Colonic mucosa (tissue), 4 donors: ENCODE data around the gene SPTBN1. TPM values are rescaled to one million over a fixed set of nuclear protein-coding genes. Genes with fewer than 3 reads are reported as not detected.

Experiments
- DNase-seq: peaks from one replicate; pipeline ENCODE4 v3.0.0-alpha.2; 2020
- H3K27ac ChIP-seq: fragments of 200-600 bp; one replicate; pipeline ENCODE4 v1.8.0; 2021
- H3K27me3 ChIP-seq: fragments of 200-600 bp; one replicate; pipeline ENCODE4 v1.8.0; 2021
- H3K36me3 ChIP-seq: fragments of 200-600 bp; one replicate; pipeline ENCODE4 v1.8.0; 2021
- H3K4me1 ChIP-seq: fragments of 200-600 bp; one replicate; pipeline ENCODE4 v1.8.0; 2021; ENCODE audit warnings: mild to moderate bottlenecking
- H3K4me3 ChIP-seq: fragments of 200-600 bp; one replicate; pipeline ENCODE4 v1.8.0; 2021
- H3K9ac ChIP-seq, 2 donors: one replicate each; pipeline ENCODE4 v1.7.0; 2013; ENCODE audit warnings: control low read depth in 2 of 2, low read depth in 2 of 2, low read length in 2 of 2
- H3K9me3 ChIP-seq: fragments of 200-600 bp; one replicate; pipeline ENCODE4 v1.8.0; 2021
- intact Hi-C: fragments of 100-400 bp; cut with DNase I; formaldehyde crosslinking; loops from one replicate; pipeline ENCODE4 v1.14.1; 2022
- total RNA-seq, 2 donors: library from RNA; stranded (reverse); fragmentation: NEBNext Ultra II Directional in 1 of 2; extraction: Animal tissue kit (Norgen Biotek cat#: 25700) in 1 of 2; gene quantifications; one replicate each; pipeline ENCODE4 v1.2.1, GENCODE V29; 2021
- TF ChIP-seq, protein P1 (sequence below): fragments of 200-600 bp; IDR thresholded peaks from one replicate; pipeline ENCODE4 v1.8.0; 2022; ENCODE audit warnings: antibody characterized with exemption, mild to moderate bottlenecking
- donor health status: healthy.
- donor health status: DM: no; HTN: no; CAD: no.
- donor health status: DM: no; HTN: no; CAD: no.

SPTBN1 gene
- total RNA-seq, 2 donors from 2014 or later, result 325 to 338 TPM

DNA sequence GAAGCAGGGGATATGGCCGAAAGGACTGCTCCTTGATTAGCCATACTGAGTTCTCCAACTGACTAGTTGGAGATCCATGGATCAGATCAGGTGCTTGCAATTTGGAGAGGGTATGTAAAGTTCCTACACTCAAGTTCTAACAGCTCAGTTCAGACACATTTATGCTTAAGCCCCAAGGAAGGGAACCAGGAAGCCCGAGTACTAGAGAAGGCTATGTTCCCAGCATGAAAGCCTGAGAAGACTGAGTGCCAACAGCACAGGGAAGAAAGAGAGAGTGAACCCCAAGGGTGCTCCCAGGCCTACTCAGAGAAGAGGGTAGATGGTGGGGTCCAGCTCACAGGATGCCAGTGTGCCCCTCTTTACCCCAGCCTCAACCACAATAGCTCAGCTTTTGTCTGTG, 16.1 kb upstream of the SPTBN1 start:
- Histone ChIP-seq H3K36me3 (no peaks in the 10 kb centered on the region), H3K9ac (no peak overlapping the region), H3K4me3 (no peak overlapping the region), H3K27me3 (no peaks in the 10 kb centered on the region), H3K4me1 (no peaks in the 10 kb centered on the region), H3K9me3 (no peaks in the 10 kb centered on the region), H3K27ac (no peak overlapping the region)
- intact Hi-C loops, result no loop called here
- TF ChIP-seq, protein P1, sequence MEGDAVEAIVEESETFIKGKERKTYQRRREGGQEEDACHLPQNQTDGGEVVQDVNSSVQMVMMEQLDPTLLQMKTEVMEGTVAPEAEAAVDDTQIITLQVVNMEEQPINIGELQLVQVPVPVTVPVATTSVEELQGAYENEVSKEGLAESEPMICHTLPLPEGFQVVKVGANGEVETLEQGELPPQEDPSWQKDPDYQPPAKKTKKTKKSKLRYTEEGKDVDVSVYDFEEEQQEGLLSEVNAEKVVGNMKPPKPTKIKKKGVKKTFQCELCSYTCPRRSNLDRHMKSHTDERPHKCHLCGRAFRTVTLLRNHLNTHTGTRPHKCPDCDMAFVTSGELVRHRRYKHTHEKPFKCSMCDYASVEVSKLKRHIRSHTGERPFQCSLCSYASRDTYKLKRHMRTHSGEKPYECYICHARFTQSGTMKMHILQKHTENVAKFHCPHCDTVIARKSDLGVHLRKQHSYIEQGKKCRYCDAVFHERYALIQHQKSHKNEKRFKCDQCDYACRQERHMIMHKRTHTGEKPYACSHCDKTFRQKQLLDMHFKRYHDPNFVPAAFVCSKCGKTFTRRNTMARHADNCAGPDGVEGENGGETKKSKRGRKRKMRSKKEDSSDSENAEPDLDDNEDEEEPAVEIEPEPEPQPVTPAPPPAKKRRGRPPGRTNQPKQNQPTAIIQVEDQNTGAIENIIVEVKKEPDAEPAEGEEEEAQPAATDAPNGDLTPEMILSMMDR, result no peak
- DNase-seq, result no peak

DNA sequence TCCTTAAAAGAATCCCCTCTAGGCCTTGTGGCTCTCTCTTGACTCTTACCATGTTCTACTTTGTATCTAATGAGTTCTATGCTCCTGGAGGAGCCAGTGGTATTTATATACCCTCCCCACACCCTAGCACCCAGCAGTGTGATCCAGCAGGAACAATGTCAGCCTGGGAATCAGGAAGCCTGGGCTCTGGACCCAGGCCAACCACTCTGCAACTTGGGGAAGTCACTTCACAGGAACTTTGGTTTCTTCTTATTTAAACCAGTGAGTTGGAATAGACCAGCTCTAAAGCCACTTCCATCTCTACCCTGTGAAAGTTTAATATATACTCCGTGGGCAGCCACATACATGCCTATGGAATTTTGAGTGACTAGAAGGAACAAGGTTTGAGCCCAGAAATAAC, 11.6 kb upstream of the SPTBN1 start:
- Histone ChIP-seq H3K27me3 (no peaks in the 10 kb centered on the region), H3K9ac (no peak overlapping the region), H3K27ac (no peak overlapping the region), H3K36me3 (no peaks in the 10 kb centered on the region), H3K4me3 (no peak overlapping the region), H3K9me3 (no peaks in the 10 kb centered on the region), H3K4me1 (no peaks in the 10 kb centered on the region)
- no peak for DNase-seq
- TF ChIP-seq, protein P1, result no peak
- intact Hi-C loops, result no loop called here

DNA sequence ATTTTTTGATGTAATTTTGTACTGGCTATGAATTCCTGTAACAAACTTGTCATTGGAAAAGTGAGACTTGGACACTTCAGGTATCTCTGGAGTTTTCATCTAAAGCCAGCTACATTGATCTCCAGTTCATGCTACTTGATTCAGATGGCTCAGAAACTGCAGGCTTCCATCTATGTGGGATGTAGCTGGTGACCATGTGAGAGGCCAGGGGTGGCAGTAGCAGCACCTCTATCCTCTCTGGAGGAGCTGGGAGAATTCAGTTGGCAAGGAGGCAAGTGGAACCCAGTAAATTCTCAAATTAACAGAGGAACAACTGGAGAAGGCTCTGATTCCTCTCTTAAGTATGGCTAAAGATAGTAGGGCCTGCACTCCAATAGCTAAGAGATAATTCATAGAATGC, 10.0 kb upstream of the SPTBN1 start:
- H3K9ac ChIP-seq, result no peak overlapping the region
- H3K4me3 ChIP-seq, result no peak overlapping the region
- TF ChIP-seq, protein P1, result no peak
- H3K4me1 ChIP-seq, result no peaks in the 10 kb centered on the region
- no peak overlapping the region for H3K27ac ChIP-seq
- no peaks in the 10 kb centered on the region for H3K36me3 ChIP-seq
- H3K27me3 ChIP-seq, result no peaks in the 10 kb centered on the region
- DNase-seq, result no peak
- intact Hi-C loops, result no loop called here
- no peaks in the 10 kb centered on the region for H3K9me3 ChIP-seq

DNA sequence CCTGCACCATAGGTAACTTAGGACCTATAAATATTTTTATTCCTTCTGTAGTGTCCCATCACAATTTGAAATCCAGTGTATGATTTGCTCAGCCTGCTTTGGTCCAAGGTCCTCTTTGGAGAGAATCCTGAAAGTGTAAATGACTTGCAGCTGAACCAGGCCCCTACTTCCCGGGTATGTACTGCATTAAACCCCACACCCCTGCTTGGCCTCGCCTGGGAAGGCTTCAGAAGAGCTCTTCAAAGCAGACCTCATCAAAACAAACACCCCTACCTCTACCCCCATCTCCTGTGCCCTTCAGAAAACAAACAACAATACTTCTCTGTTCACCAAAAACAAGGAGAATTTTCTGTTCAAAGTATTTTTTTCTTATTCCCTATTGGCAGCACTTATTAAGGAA, 9.5 kb upstream of the SPTBN1 start:
- no peak for DNase-seq
- intact Hi-C loops, result no loop called here
- Histone ChIP-seq H3K4me3 (no peak overlapping the region), H3K9me3 (no peaks in the 10 kb centered on the region), H3K4me1 (no peaks in the 10 kb centered on the region), H3K9ac (no peak overlapping the region), H3K36me3 (no peaks in the 10 kb centered on the region), H3K27me3 (no peaks in the 10 kb centered on the region), H3K27ac (no peak overlapping the region)
- TF ChIP-seq, protein P1, result no peak

GRCh38 chr2:54454548-54455130, 1.5 kb upstream of the SPTBN1 start:
- intact Hi-C loops, result no loop called here
- no peak overlapping the region for H3K9ac ChIP-seq
- DNase-seq, result no peak
- H3K36me3 ChIP-seq, result no peaks in the 10 kb centered on the region
- H3K4me3 ChIP-seq, result no peak overlapping the region
- no peaks in the 10 kb centered on the region for H3K9me3 ChIP-seq
- TF ChIP-seq, protein P1, result no peak
- H3K27me3 ChIP-seq, result peaks cover 31% of the 10 kb centered on the region
- no peak overlapping the region for H3K27ac ChIP-seq
- peaks cover 3% of the 10 kb centered on the region for H3K4me1 ChIP-seq
